HCT116 (cell line): ENCODE measurements around the gene DCP1A. TPM values are rescaled to one million over a fixed set of nuclear protein-coding genes. Genes with fewer than 3 reads are reported as not detected.

Experiments used
- ATAC-seq: fragments of 200-7000 bp; cut with Tn5 transposase; 2 replicates; pipeline ENCODE4 v1.9.1; 2020; ENCODE audit warnings: mild to moderate bottlenecking, moderate library complexity
- BruUV-seq: library from RNA; stranded (reverse); fragments of 400-500 nt; replicated peaks from 2 replicates; lab custom pipeline; 2021; lab: Mats Ljungman, UMichigan
- CTCF ChIA-PET: fragments of 300-600 bp; sonication (Branson Sonifier 250); formaldehyde crosslinking; loops from one replicate; lab custom pipeline; 2021; ENCODE audit warnings: antibody characterized with exemption; lab: Charles Lee
- POLR2A ChIA-PET: fragments of 300-600, 350-600 bp; sonication (Branson Sonifier 250); formaldehyde crosslinking; loops from one replicate; lab custom pipeline; 2021; ENCODE audit warnings: antibody characterized with exemption; lab: Charles Lee
- RAD21 ChIA-PET, 2 experiments: fragments of 300-600 bp; sonication (Branson Sonifier 250); formaldehyde crosslinking; loops; one replicate each; lab custom pipeline; 2023; ENCODE audit warnings: low total read pairs in 2 of 2; ENCODE audit not compliant: uncharacterized antibody in 2 of 2, unreplicated experiment in 2 of 2, low non-redundant PET in 1 of 2; lab: Charles Lee
- DNase-seq: peaks from one replicate; pipeline ENCODE4 v3.0.0-alpha.2; 2010; ENCODE audit warnings: low read depth, low spot score
- H2AFZ ChIP-seq: fragments of 200-600 bp; shearing (Covaris generic), sonication (generic); 2 replicates; pipeline ENCODE4 v1.6.1; 2017; ENCODE audit warnings: low read depth, mixed run types, mixed read lengths, antibody characterized with exemption, low read length; ENCODE audit not compliant: poor library complexity, severe bottlenecking
- H3K27ac ChIP-seq: 2 replicates; pipeline ENCODE4 v1.5.1; 2012; ENCODE audit warnings: low read depth, low read length
- H3K27me3 ChIP-seq: fragments of 200-600 bp; sonication (generic); 2 replicates; pipeline ENCODE4 v1.6.1; 2016; ENCODE audit warnings: mixed run types, low read length, mixed read lengths; ENCODE audit not compliant: insufficient read depth
- H3K36me3 ChIP-seq, 2 experiments: fragments of 200-500 bp in 1 of 2; fragments of 200-600 bp in 1 of 2; sonication (Bioruptor generic) in 1 of 2; sonication (generic) in 1 of 2; 2 replicates each; pipeline versions ENCODE4 v1.5.1 to v1.6.1; 2014 to 2016; ENCODE audit warnings: low read length in 2 of 2, inconsistent platforms in 1 of 2, mixed read lengths in 1 of 2, mixed run types in 1 of 2; ENCODE audit not compliant: insufficient read depth in 2 of 2, control insufficient read depth in 1 of 2
- H3K4me1 ChIP-seq, 2 experiments: fragments of 200-600 bp in 1 of 2; sonication (generic) in 1 of 2; 2 replicates each; pipeline versions ENCODE4 v1.5.1 to v1.6.1; 2012 to 2017; ENCODE audit warnings: low read length in 2 of 2, inconsistent platforms in 1 of 2, mild to moderate bottlenecking in 1 of 2, mixed read lengths in 1 of 2, mixed run types in 1 of 2, moderate library complexity in 1 of 2; ENCODE audit not compliant: insufficient read depth in 2 of 2, control insufficient read depth in 1 of 2
- H3K4me2 ChIP-seq: fragments of 200-600 bp; sonication (generic); 2 replicates; pipeline ENCODE4 v1.6.1; 2017; ENCODE audit warnings: mixed run types, low read length, mixed read lengths
- H3K4me3 ChIP-seq, 2 experiments: fragments of 200-600 bp in 1 of 2; sonication (generic) in 1 of 2; replicated peaks in 1 of 2; 2 replicates each; pipeline ENCODE4 v1.5.1; 2011 to 2016; ENCODE audit warnings: low read length in 2 of 2, control low read depth in 1 of 2, low read depth in 1 of 2, mild to moderate bottlenecking in 1 of 2, mixed read lengths in 1 of 2, mixed run types in 1 of 2
- H3K79me2 ChIP-seq: fragments of 200-600 bp; sonication (generic); 2 replicates; pipeline ENCODE4 v1.6.1; 2017; ENCODE audit warnings: mild to moderate bottlenecking, mixed run types, low read length, moderate library complexity, mixed read lengths; ENCODE audit not compliant: insufficient read depth
- H3K9ac ChIP-seq: fragments of 200-600 bp; sonication (generic); 2 replicates; pipeline ENCODE4 v1.6.1; 2016; ENCODE audit warnings: low read length, mixed read lengths
- H3K9me2 ChIP-seq: fragments of 200-600 bp; sonication (generic), shearing (Covaris generic); 2 replicates; pipeline ENCODE4 v1.6.1; 2017; ENCODE audit warnings: mixed run types, mild to moderate bottlenecking, moderate library complexity; ENCODE audit not compliant: insufficient read depth
- H3K9me3 ChIP-seq, 2 experiments: fragments of 200-500 bp in 1 of 2; fragments of 200-600 bp in 1 of 2; sonication (Bioruptor generic) in 1 of 2; sonication (generic) in 1 of 2; 2 replicates each; pipeline ENCODE4 v1.6.1; 2014 to 2017; ENCODE audit warnings: low read length in 2 of 2, mixed read lengths in 2 of 2, inconsistent platforms in 1 of 2, low read depth in 1 of 2, mild to moderate bottlenecking in 1 of 2, mixed run types in 1 of 2, moderate library complexity in 1 of 2; ENCODE audit not compliant: control insufficient read depth in 1 of 2, insufficient read depth in 1 of 2
- H4K20me1 ChIP-seq: fragments of 200-600 bp; sonication (generic), shearing (Covaris generic); 2 replicates; pipeline ENCODE4 v1.6.1; 2017; ENCODE audit warnings: mixed run types, mild to moderate bottlenecking, moderate library complexity; ENCODE audit not compliant: insufficient read depth
- CEBPB ChIP-seq: IDR thresholded peaks from 2 replicates; pipeline ENCODE4 v1.6.1; 2012; ENCODE audit warnings: low read depth
- EGR1 ChIP-seq: IDR thresholded peaks from 2 replicates; pipeline ENCODE4 v1.6.1; 2012; ENCODE audit warnings: low read depth
- ELF1 ChIP-seq: IDR thresholded peaks from 2 replicates; pipeline ENCODE4 v1.6.1; 2012; ENCODE audit warnings: low read depth, borderline replicate concordance
- EZH2 ChIP-seq: fragments of 200-600 bp; sonication (generic); IDR thresholded peaks from 2 replicates; pipeline ENCODE4 v1.6.1; 2017; ENCODE audit warnings: antibody characterized with exemption, mixed run types
- JUND ChIP-seq: IDR thresholded peaks from 2 replicates; pipeline ENCODE4 v1.6.1; 2012
- POLR2AphosphoS5 ChIP-seq: IDR thresholded peaks from 2 replicates; pipeline ENCODE4 v1.6.1; 2011; ENCODE audit warnings: mild to moderate bottlenecking, low read depth, low read length, moderate library complexity
- SIN3A ChIP-seq: IDR thresholded peaks from 2 replicates; pipeline ENCODE4 v1.6.1; 2012; ENCODE audit warnings: low read depth
- SP1 ChIP-seq: IDR thresholded peaks from 2 replicates; pipeline ENCODE4 v1.6.1; 2012; ENCODE audit warnings: low read depth
- SRF ChIP-seq: IDR thresholded peaks from 2 replicates; pipeline ENCODE4 v1.6.1; 2012; ENCODE audit warnings: low read depth
- TCF7L2 ChIP-seq: IDR thresholded peaks from 2 replicates; pipeline ENCODE4 v1.7.0; 2011; ENCODE audit warnings: borderline replicate concordance, inconsistent platforms; ENCODE audit not compliant: insufficient read depth, insufficient read length; ENCODE audit errors: extremely low read depth
- YY1 ChIP-seq: IDR thresholded peaks from 2 replicates; pipeline ENCODE4 v1.6.1; 2011; ENCODE audit warnings: low read length, low read depth, moderate library complexity, mild to moderate bottlenecking; ENCODE audit not compliant: insufficient replicate concordance; ENCODE audit errors: extremely low read depth
- ZNF274 ChIP-seq: fragments of 200-500 bp; sonication (Bioruptor generic); IDR thresholded peaks from 2 replicates; pipeline ENCODE4 v1.6.1; 2014; ENCODE audit warnings: mild to moderate bottlenecking, low read depth, low read length, inconsistent platforms
- intact Hi-C: fragments of 100-400 bp; cut with micrococcal nuclease; formaldehyde crosslinking; loops from 2 replicates; pipeline ENCODE4 v1.10.0; 2022
- total RNA-seq: library from RNA; stranded (reverse); gene quantifications from one replicate; pipeline ENCODE4 v1.2.1, GENCODE V29; 2021; ENCODE audit not compliant: unreplicated experiment
- TF ChIP-seq, protein P1 (sequence below), 3 experiments: fragments of 200-600 bp in 1 of 3; sonication (generic) in 1 of 3; IDR thresholded peaks in 2 of 3; conservative IDR thresholded peaks in 1 of 3; 2 replicates each; pipeline ENCODE4 v1.5.1; 2012 to 2017; ENCODE audit warnings: low read depth in 2 of 3, low read length in 2 of 3, antibody characterized with exemption in 1 of 3, borderline replicate concordance in 1 of 3, control low read depth in 1 of 3, mild to moderate bottlenecking in 1 of 3, mixed read lengths in 1 of 3, mixed run types in 1 of 3, moderate library complexity in 1 of 3; ENCODE audit not compliant: insufficient read depth in 1 of 3
- TF ChIP-seq, protein P2 (sequence below): IDR thresholded peaks from 2 replicates; pipeline ENCODE4 v1.6.1; 2012; ENCODE audit warnings: low read depth

Gene DCP1A
- total RNA-seq, 1 experiment from 2014 or later = 33.2 TPM

- RAD21 ChIA-PET = no interaction called here
- Histone ChIP-seq H3K27ac (no peak overlapping the region), H3K4me3 (no peak overlapping the region), H3K4me2 (no peak overlapping the region), H3K9me3 (no peaks in the 10 kb centered on the region), H3K36me3 (peaks cover 4% of the 10 kb centered on the region in 2 experiments; a peak in 1 of 4 replicates), H2AFZ (no peak overlapping the region), H3K9me2 (no peaks in the 10 kb centered on the region), H3K9ac (no peak overlapping the region)
- DNase-seq = no peak
- no TSS peak for BruUV-seq
- no peak for TF ChIP-seq ZNF274
- TF ChIP-seq, protein P1, sequence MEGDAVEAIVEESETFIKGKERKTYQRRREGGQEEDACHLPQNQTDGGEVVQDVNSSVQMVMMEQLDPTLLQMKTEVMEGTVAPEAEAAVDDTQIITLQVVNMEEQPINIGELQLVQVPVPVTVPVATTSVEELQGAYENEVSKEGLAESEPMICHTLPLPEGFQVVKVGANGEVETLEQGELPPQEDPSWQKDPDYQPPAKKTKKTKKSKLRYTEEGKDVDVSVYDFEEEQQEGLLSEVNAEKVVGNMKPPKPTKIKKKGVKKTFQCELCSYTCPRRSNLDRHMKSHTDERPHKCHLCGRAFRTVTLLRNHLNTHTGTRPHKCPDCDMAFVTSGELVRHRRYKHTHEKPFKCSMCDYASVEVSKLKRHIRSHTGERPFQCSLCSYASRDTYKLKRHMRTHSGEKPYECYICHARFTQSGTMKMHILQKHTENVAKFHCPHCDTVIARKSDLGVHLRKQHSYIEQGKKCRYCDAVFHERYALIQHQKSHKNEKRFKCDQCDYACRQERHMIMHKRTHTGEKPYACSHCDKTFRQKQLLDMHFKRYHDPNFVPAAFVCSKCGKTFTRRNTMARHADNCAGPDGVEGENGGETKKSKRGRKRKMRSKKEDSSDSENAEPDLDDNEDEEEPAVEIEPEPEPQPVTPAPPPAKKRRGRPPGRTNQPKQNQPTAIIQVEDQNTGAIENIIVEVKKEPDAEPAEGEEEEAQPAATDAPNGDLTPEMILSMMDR (IDR thresholded peaks at IDR 0.05 in 2 of 3, conservative IDR thresholded peaks at IDR 0.05 in 1 of 3; ENCODE audit: borderline replicate concordance in 1 of 3, insufficient read depth in 1 of 3, low read depth in 2 of 3, low read length in 2 of 3) = no peak
- no peak for TF ChIP-seq YY1
- TF ChIP-seq EGR1 = no peak
- TF ChIP-seq, all 23 proteins: peak for 0
- Histone ChIP-seq H3K79me2 (peaks cover 64% of the 10 kb centered on the region), H3K27me3 (no peaks in the 10 kb centered on the region), H3K4me1 (no peaks in the 10 kb centered on the region), H4K20me1 (no peaks in the 10 kb centered on the region)
- ATAC-seq = no peak
- ChIA-PET CTCF (no interaction called here), POLR2A (no interaction called here)
- intact Hi-C loops = no loop called here
These were observed 23.2 kb downstream of the DCP1A start for GRCh38 chr3:53324105-53324504.

DNA sequence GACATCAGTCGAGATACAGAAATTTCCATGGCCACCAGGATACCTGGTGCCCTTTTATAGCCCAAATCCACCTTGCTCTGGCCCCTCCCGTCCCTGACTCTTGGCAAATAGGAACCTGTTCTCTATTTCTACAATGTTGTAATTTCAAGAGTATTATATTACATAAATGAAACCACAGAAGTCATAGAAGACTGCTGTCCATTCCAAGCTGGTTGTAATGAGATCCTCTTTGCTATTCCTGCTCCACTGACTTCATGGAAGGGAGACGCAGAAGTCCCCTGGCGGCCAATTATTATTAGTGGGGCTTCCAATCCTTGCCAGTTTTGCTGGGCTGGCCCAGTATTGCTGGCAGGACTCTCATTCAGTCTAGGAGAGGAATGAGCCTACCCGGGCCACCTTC lies 26.6 kb downstream of the DCP1A start:
- RAD21 ChIA-PET = no interaction called here
- Histone ChIP-seq H3K9me2 (no peaks in the 10 kb centered on the region), H2AFZ (no peak overlapping the region), H3K27ac (no peak overlapping the region), H3K9ac (no peak overlapping the region), H3K36me3 (peaks cover 0 to 12% of the 10 kb centered on the region in 2 experiments; a peak in 2 of 4 replicates), H3K4me2 (no peak overlapping the region), H3K4me3 (no peak overlapping the region), H3K4me1 (no peaks in the 10 kb centered on the region), H4K20me1 (no peaks in the 10 kb centered on the region), H3K79me2 (peaks cover 52% of the 10 kb centered on the region), H3K27me3 (no peaks in the 10 kb centered on the region), H3K9me3 (no peaks in the 10 kb centered on the region)
- no TSS peak for BruUV-seq
- CTCF ChIA-PET = no interaction called here
- DNase-seq (no peak), ATAC-seq (no peak)
- POLR2A ChIA-PET = no interaction called here
- intact Hi-C loops = no loop called here
- TF ChIP-seq, protein P2, sequence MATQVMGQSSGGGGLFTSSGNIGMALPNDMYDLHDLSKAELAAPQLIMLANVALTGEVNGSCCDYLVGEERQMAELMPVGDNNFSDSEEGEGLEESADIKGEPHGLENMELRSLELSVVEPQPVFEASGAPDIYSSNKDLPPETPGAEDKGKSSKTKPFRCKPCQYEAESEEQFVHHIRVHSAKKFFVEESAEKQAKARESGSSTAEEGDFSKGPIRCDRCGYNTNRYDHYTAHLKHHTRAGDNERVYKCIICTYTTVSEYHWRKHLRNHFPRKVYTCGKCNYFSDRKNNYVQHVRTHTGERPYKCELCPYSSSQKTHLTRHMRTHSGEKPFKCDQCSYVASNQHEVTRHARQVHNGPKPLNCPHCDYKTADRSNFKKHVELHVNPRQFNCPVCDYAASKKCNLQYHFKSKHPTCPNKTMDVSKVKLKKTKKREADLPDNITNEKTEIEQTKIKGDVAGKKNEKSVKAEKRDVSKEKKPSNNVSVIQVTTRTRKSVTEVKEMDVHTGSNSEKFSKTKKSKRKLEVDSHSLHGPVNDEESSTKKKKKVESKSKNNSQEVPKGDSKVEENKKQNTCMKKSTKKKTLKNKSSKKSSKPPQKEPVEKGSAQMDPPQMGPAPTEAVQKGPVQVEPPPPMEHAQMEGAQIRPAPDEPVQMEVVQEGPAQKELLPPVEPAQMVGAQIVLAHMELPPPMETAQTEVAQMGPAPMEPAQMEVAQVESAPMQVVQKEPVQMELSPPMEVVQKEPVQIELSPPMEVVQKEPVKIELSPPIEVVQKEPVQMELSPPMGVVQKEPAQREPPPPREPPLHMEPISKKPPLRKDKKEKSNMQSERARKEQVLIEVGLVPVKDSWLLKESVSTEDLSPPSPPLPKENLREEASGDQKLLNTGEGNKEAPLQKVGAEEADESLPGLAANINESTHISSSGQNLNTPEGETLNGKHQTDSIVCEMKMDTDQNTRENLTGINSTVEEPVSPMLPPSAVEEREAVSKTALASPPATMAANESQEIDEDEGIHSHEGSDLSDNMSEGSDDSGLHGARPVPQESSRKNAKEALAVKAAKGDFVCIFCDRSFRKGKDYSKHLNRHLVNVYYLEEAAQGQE = no peak
- TF ChIP-seq TCF7L2 = no peak
- TF ChIP-seq JUND = no peak
- no peak for TF ChIP-seq SRF
- TF ChIP-seq SIN3A = no peak
- no peak for TF ChIP-seq SP1
- no peak for TF ChIP-seq CEBPB
- no peak for TF ChIP-seq POLR2AphosphoS5
- TF ChIP-seq ELF1 = no peak
- TF ChIP-seq EZH2 = no peak
- TF ChIP-seq YY1 = no peak
